PFSK-1 (cell line): ENCODE data around the gene NR4A3.

Source experiments
- FOXP2 ChIP-seq: optimal IDR thresholded peaks from 2 replicates; pipeline ENCODE3; 2011; ENCODE audit warnings: borderline replicate concordance, control low read depth, inconsistent platforms; ENCODE audit not compliant: insufficient read depth; ENCODE audit errors: extremely low read length, extremely low read depth
- POLR2AphosphoS5 ChIP-seq: IDR thresholded peaks from 2 replicates; pipeline ENCODE4 v1.6.1; 2012; ENCODE audit warnings: low read depth, mild to moderate bottlenecking, control low read depth, low read length, moderate library complexity
- SIN3A ChIP-seq: IDR thresholded peaks from 2 replicates; pipeline ENCODE4 v1.6.1; 2012; ENCODE audit warnings: mild to moderate bottlenecking, low read length, moderate library complexity, borderline replicate concordance; ENCODE audit not compliant: insufficient read depth
- TAF1 ChIP-seq: IDR thresholded peaks from 2 replicates; pipeline ENCODE4 v1.6.1; 2012; ENCODE audit warnings: low read length, control low read depth, borderline replicate concordance; ENCODE audit not compliant: insufficient read depth
- TF ChIP-seq, protein P1 (sequence below), 2 experiments: IDR thresholded peaks; 2 replicates each; pipeline versions ENCODE4 v1.6.1 to v1.8.0; 2011 to 2012; ENCODE audit warnings: low read depth in 2 of 2, low read length in 2 of 2, control low read depth in 1 of 2, inconsistent platforms in 1 of 2, mild to moderate bottlenecking in 1 of 2, moderate library complexity in 1 of 2; ENCODE audit not compliant: insufficient read depth in 1 of 2

NR4A3 gene

DNA sequence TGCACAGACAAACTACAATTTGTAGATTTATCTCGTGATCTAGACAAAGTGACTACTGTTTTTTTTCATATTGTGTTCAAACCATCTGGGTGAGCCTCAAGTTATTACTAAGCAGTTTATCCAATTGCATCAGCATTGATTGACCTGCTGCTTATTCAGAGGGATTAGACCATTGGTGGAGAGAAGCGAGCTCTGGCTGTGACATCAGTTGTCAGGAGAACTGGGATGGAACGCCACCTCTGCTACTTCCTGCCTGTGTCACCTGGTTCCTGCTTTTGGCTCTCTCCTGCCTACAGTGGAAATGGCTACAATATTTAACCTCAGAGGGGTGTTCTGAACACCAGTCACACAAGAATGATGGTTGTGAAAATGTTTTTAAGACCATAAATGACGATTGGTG, 12.1 kb downstream of the NR4A3 start:
- TF ChIP-seq FOXP2, result no peak
- TF ChIP-seq POLR2AphosphoS5, result no peak

DNA sequence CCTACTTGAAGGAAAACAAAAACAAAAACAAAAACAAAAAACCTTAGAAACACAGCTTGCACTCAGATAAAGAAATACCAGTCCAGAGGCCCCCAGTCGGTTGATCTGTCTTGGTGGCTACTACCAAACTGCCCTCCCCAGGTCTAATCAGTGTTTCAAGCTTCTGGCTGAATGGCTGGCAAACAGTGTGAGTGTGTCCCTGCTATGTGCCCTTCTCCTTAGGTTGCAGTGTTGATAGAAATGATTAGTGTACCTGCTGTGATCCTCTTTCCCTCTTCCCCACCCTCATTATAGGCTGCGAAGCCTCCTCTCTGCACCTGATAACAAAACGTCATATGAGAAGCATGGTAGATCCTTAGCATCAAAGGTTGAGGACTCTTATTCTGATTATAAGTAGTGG, 12.8 kb downstream of the NR4A3 start:
- no peak for TF ChIP-seq POLR2AphosphoS5
- TF ChIP-seq, protein P1, sequence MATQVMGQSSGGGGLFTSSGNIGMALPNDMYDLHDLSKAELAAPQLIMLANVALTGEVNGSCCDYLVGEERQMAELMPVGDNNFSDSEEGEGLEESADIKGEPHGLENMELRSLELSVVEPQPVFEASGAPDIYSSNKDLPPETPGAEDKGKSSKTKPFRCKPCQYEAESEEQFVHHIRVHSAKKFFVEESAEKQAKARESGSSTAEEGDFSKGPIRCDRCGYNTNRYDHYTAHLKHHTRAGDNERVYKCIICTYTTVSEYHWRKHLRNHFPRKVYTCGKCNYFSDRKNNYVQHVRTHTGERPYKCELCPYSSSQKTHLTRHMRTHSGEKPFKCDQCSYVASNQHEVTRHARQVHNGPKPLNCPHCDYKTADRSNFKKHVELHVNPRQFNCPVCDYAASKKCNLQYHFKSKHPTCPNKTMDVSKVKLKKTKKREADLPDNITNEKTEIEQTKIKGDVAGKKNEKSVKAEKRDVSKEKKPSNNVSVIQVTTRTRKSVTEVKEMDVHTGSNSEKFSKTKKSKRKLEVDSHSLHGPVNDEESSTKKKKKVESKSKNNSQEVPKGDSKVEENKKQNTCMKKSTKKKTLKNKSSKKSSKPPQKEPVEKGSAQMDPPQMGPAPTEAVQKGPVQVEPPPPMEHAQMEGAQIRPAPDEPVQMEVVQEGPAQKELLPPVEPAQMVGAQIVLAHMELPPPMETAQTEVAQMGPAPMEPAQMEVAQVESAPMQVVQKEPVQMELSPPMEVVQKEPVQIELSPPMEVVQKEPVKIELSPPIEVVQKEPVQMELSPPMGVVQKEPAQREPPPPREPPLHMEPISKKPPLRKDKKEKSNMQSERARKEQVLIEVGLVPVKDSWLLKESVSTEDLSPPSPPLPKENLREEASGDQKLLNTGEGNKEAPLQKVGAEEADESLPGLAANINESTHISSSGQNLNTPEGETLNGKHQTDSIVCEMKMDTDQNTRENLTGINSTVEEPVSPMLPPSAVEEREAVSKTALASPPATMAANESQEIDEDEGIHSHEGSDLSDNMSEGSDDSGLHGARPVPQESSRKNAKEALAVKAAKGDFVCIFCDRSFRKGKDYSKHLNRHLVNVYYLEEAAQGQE (IDR thresholded peaks at IDR 0.05; ENCODE audit: insufficient read depth in 1 of 2, low read depth in 2 of 2, low read length in 2 of 2), result no peak
- no peak for TF ChIP-seq SIN3A

DNA sequence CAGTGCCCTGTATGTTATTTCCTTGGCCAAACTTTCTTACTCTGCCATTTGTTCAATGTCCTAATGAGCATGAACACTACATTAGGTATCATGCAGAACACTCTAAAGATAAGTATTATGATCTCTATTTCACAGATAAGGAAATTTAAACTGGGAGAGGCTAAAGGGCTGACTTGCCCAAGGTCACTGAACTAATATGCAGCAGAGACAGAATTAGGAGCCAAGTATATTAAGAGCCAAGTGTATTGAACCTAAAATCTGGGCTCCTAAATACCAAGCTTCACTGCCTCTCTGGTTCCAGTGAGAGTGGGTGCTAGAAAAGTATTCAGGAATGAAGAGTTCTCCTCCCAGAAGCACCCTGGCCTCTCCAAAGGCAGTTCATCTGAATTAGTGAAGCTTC, 13.5 kb downstream of the NR4A3 start:
- no peak for TF ChIP-seq POLR2AphosphoS5
- no peak for TF ChIP-seq TAF1
- no peak for TF ChIP-seq SIN3A
- no peak for TF ChIP-seq FOXP2
- TF ChIP-seq, protein P1 (IDR thresholded peaks at IDR 0.05; ENCODE audit: insufficient read depth in 1 of 2, low read depth in 2 of 2, low read length in 2 of 2), result no peak

DNA sequence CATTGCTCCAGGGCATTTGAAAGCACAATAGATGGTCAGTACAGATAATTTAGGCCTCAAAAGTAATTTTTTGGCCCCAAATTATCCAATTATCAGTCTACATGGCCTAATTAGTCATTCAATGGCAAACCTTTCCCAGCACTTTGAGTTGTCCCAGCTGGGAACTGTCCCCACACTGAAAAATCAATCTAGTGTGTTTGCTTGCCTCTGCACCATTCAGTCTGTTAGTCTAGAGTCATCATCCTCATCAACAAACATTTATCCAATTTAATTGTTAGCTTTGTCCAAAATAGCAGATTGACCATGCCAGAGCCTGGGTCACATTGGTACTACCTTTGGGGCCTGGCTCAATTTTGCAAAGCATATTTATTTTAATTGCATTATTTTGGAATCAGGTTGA, 13.9 kb downstream of the NR4A3 start:
- no peak for TF ChIP-seq POLR2AphosphoS5
- TF ChIP-seq SIN3A, result no peak
- TF ChIP-seq, protein P1 (IDR thresholded peaks at IDR 0.05; ENCODE audit: insufficient read depth in 1 of 2, low read depth in 2 of 2, low read length in 2 of 2), result no peak
- TF ChIP-seq TAF1, result no peak
- no peak for TF ChIP-seq FOXP2

DNA sequence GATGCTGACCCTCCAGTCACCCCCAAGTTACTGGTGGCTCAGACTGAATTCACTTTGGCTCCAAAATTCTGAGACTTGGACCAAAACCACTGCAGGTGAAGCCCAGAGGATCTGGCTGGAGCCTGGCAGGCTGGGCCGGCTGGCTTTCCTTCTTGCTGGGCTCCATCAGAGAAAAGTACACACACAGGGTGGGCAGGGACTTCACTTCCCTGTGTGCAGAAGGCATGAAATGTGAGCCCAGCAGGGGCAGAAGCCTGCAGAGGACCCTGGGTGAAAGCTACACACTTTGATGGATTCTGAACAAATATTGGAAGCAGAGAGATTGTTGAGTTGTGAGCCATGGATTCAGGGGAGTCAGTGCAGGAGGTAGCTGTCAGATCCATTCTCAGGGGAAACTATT, 18.4 kb downstream of the NR4A3 start:
- no peak for TF ChIP-seq FOXP2
- no peak for TF ChIP-seq POLR2AphosphoS5
- TF ChIP-seq SIN3A, result no peak
- TF ChIP-seq TAF1, result no peak
- TF ChIP-seq, protein P1 (IDR thresholded peaks at IDR 0.05; ENCODE audit: insufficient read depth in 1 of 2, low read depth in 2 of 2, low read length in 2 of 2), result no peak
